HG02970 (cell line): ENCODE data around the gene BIRC2.

ENCODE experiments used
- ATAC-seq: cut with Tn5 transposase; IDR thresholded peaks from one replicate; pipeline ENCODE4 v1.9.1; 2021; ENCODE audit warnings: mild to moderate bottlenecking, moderate library complexity, moderate number of reproducible peaks; ENCODE audit not compliant: unreplicated experiment, low FRiP score

The BIRC2 gene

DNA sequence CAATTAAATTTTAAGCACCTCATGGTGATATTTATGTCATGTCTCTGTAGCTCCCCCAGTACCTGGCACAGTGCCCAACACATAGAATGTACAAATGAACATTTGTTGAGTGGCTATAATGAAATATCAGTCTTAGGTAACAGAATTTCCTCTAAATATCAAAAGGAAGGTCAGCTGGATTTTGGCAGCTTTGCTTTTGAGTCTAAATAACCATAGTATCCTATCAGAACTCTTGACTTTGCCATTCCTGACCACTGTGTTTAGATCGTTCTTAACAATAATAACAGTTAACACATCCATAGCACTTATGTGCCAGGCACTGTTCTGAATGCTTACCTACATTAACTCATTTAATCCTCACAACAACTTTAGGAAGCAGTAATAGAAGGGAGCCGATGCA, 79.0 kb downstream of the BIRC2 start:
- no peak for ATAC-seq

DNA sequence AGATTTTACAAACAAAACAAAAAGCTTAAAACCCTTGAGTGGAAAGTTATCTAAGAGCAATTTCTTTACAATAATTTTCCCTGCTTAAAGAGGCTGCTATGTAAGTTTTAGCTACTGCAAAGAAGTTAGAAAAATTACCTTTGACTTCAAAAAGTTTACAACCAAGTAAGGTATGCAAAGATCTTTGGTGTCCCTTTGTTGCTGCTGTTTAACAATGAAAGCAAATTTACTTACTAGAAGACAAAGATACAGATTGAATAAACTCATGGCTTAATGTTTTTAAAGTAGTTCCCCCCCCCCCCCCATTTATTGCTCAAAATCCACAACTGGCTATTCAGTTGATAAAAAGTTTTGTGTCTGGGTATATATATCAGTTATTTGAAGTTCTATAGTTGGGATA, 79.6 kb downstream of the BIRC2 start:
- no peak for ATAC-seq

DNA sequence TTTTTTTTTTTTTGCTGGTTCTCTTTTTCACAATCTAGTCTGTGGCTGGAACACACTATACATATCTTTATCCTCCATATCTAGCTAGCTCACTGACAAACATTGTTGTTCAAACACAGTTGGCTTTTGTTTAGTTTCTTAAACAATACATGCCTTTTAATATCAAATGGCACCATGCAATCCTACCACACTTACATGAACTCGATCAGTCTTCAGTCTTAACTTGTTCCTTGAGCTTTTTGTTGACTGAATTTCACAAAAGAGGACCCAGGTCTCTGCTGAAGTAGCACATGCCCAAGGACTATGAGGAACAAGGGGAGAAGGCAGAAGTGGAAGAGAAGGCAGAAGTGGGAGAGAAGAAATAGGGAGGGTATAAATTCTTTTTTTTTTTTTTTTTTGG, 80.1 kb downstream of the BIRC2 start:
- no peak for ATAC-seq
